ENCODE measurements around the gene NEB.

DNA sequence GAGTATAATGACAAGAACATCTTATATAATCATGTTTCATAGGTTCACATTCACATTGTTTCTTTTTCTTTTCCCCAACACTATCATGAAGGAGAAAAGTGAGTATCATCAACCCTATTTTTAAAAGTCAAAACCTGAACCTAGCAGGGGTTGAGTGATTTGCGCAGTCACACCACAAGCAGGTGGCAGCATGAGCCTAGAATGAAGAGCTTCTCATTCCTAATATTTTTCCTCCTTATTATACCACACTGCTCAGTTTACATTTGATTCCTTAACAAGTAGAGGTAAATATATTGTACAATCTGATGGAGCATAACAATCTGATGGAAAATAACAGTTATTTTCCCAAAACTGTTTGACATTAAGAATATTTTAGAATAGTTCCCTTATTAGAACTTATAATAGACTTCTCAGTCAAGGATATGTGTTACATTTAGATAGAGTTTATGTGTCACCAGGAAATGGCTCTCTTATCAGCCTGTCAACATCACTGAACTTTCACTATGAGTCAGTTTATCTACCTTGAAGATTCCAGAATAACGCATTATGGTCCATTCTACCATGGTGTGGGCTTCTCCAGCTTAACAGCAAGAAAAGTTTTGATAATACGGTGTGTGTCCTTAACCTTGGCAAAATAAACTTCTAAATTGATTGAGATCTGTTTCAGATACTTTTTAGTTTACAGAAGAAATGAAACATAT is 119.5 kb downstream of the NEB start:
- TF ChIP-seq, protein P1, sequence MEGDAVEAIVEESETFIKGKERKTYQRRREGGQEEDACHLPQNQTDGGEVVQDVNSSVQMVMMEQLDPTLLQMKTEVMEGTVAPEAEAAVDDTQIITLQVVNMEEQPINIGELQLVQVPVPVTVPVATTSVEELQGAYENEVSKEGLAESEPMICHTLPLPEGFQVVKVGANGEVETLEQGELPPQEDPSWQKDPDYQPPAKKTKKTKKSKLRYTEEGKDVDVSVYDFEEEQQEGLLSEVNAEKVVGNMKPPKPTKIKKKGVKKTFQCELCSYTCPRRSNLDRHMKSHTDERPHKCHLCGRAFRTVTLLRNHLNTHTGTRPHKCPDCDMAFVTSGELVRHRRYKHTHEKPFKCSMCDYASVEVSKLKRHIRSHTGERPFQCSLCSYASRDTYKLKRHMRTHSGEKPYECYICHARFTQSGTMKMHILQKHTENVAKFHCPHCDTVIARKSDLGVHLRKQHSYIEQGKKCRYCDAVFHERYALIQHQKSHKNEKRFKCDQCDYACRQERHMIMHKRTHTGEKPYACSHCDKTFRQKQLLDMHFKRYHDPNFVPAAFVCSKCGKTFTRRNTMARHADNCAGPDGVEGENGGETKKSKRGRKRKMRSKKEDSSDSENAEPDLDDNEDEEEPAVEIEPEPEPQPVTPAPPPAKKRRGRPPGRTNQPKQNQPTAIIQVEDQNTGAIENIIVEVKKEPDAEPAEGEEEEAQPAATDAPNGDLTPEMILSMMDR (IDR thresholded peaks at IDR 0.05 in 8 of 11, conservative IDR thresholded peaks at IDR 0.05 in 3 of 11): no peak
- TF ChIP-seq POLR2A (IDR thresholded peaks at IDR 0.05): no peak

All from spleen (tissue), 7 donors.